ENCODE results near the gene FLNB. TPM values are rescaled to one million over a fixed set of nuclear protein-coding genes. Genes with fewer than 3 reads are reported as not detected.

The FLNB gene
- total RNA-seq, 1 experiment from 2014 or later = 309 TPM

GRCh38 chr3:57985176-57985983 lies 22.8 kb upstream of the FLNB start:
- H3K4me3 ChIP-seq (ENCODE audit: low read depth in 2 of 2, low read length in 2 of 2) = no peak overlapping the region
- H3K27me3 ChIP-seq (ENCODE audit: control insufficient read depth, insufficient read depth, low read length) = no peaks in the 10 kb centered on the region
- POLR2A ChIA-PET = no interaction called here
- DNase-seq (ENCODE audit: low read depth, low spot score) = no peak
- TF ChIP-seq SIN3A (IDR thresholded peaks at IDR 0.05; ENCODE audit: borderline replicate concordance, insufficient read depth, low read depth, low read length) = no peak
- TF ChIP-seq POLR2AphosphoS5 (IDR thresholded peaks at IDR 0.05; ENCODE audit: low read depth, low read length) = no peak
- TF ChIP-seq, protein P1, sequence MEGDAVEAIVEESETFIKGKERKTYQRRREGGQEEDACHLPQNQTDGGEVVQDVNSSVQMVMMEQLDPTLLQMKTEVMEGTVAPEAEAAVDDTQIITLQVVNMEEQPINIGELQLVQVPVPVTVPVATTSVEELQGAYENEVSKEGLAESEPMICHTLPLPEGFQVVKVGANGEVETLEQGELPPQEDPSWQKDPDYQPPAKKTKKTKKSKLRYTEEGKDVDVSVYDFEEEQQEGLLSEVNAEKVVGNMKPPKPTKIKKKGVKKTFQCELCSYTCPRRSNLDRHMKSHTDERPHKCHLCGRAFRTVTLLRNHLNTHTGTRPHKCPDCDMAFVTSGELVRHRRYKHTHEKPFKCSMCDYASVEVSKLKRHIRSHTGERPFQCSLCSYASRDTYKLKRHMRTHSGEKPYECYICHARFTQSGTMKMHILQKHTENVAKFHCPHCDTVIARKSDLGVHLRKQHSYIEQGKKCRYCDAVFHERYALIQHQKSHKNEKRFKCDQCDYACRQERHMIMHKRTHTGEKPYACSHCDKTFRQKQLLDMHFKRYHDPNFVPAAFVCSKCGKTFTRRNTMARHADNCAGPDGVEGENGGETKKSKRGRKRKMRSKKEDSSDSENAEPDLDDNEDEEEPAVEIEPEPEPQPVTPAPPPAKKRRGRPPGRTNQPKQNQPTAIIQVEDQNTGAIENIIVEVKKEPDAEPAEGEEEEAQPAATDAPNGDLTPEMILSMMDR (IDR thresholded peaks at IDR 0.05) = no peak
- TF ChIP-seq TCF7L2 (IDR thresholded peaks at IDR 0.05; ENCODE audit: low read depth, low read length) = no peak
- TF ChIP-seq REST (IDR thresholded peaks at IDR 0.05; ENCODE audit: insufficient read depth in 1 of 2, low read depth in 2 of 2, low read length in 1 of 2) = no peak
- no TSS peak for BruUV-seq (replicated peaks)
- in situ Hi-C loops (cut with HindIII; ENCODE audit: low pct_unique_long_range_greater_than_20kb, low sequenced_read_pairs) = no loop called here
- ATAC-seq = no peak
- H3K27ac ChIP-seq (ENCODE audit: low read length) = peak overlapping the region; percentile 48; the same call in 1 of the 2 replicates
- H3K9me3 ChIP-seq (ENCODE audit: control insufficient read depth, insufficient read depth, low read depth, low read length) = no peaks in the 10 kb centered on the region
- intact Hi-C loops (cut with micrococcal nuclease; ENCODE audit: unreplicated experiment) = no loop called here
- peaks cover 12% of the 10 kb centered on the region for H3K4me1 ChIP-seq (ENCODE audit: control insufficient read depth, insufficient read depth, low read length)
- CTCF ChIA-PET = interaction anchor here (1.3 kb wide), 1 partner anchor 19 kb away, joined by 7 read pairs; no protein-coding TSS in a partner anchor
- no peaks in the 10 kb centered on the region for H3K36me3 ChIP-seq (ENCODE audit: control insufficient read depth, insufficient read depth, low read length)

DNA sequence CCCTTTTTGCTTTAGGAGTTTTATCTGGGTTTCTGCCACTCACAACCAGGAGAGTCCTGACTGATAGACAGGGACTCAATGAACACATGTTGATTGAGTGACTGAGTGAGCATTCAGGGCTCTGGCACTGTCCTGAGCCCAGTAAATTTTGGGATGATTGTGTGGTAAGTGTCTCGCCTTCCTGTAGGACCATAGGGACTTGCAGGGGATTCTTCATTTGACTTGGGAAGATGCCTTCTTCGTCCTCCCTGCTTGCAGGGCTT lies 22.3 kb upstream of the FLNB start:
- H3K36me3 ChIP-seq (ENCODE audit: control insufficient read depth, insufficient read depth, low read length) = no peaks in the 10 kb centered on the region
- H3K9me3 ChIP-seq (ENCODE audit: control insufficient read depth, insufficient read depth, low read depth, low read length) = no peaks in the 10 kb centered on the region
- no peak overlapping the region; the same call in 1 of the 2 replicates for H3K27ac ChIP-seq (ENCODE audit: low read length)
- ChIA-PET CTCF (no interaction called here), POLR2A (no interaction called here)
- intact Hi-C loops (cut with micrococcal nuclease; ENCODE audit: unreplicated experiment) (no loop called here), in situ Hi-C loops (cut with HindIII; ENCODE audit: low pct_unique_long_range_greater_than_20kb, low sequenced_read_pairs) (no loop called here)
- H3K4me3 ChIP-seq (ENCODE audit: low read depth in 2 of 2, low read length in 2 of 2) = no peak overlapping the region
- TF ChIP-seq SIN3A (IDR thresholded peaks at IDR 0.05; ENCODE audit: borderline replicate concordance, insufficient read depth, low read depth, low read length) (no peak), REST (IDR thresholded peaks at IDR 0.05; ENCODE audit: insufficient read depth in 1 of 2, low read depth in 2 of 2, low read length in 1 of 2) (no peak), POLR2AphosphoS5 (IDR thresholded peaks at IDR 0.05; ENCODE audit: low read depth, low read length) (no peak), TCF7L2 (IDR thresholded peaks at IDR 0.05; ENCODE audit: low read depth, low read length) (no peak)
- TF ChIP-seq, protein P1 (IDR thresholded peaks at IDR 0.05) = no peak
- peaks cover 12% of the 10 kb centered on the region for H3K4me1 ChIP-seq (ENCODE audit: control insufficient read depth, insufficient read depth, low read length)
- no peak for DNase-seq (ENCODE audit: low read depth, low spot score)
- no TSS peak for BruUV-seq (replicated peaks)
- no peaks in the 10 kb centered on the region for H3K27me3 ChIP-seq (ENCODE audit: control insufficient read depth, insufficient read depth, low read length)
- no peak for ATAC-seq

All from Panc1 (cell line).